Vagina (tissue), 2 donors: ENCODE data around the gene SRD5A1. TPM values are rescaled to one million over a fixed set of nuclear protein-coding genes. Genes with fewer than 3 reads are reported as not detected.
"Not testable (repeated sequence)": the region's sequence is repeated elsewhere in the genome, so short reads cannot be mapped to it uniquely, and the experiment has no call there.

ENCODE experiments used
- DNase-seq, 2 donors: peaks; one replicate each; pipeline ENCODE4 v3.0.0-alpha.2; 2017; ENCODE audit errors: extremely low spot score in 2 of 2
- H3K27ac ChIP-seq: fragments of 200-600 bp; sonication (generic); one replicate; pipeline ENCODE4 v1.5.1; 2019
- H3K27me3 ChIP-seq: fragments of 200-600 bp; sonication (generic); one replicate; pipeline ENCODE4 v1.5.1; 2019
- H3K36me3 ChIP-seq, 2 donors: fragments of 200-600 bp; sonication (generic); one replicate each; pipeline ENCODE4 v1.5.1; 2017 to 2019
- H3K4me1 ChIP-seq: fragments of 200-600 bp; sonication (generic); one replicate; pipeline ENCODE4 v1.5.1; 2019
- H3K4me3 ChIP-seq, 2 donors: fragments of 200-600 bp; sonication (generic); 1 replicate in 1 of 2; 2 replicates in 1 of 2; pipeline ENCODE4 v1.5.1; 2016 to 2019
- H3K9me3 ChIP-seq: fragments of 200-600 bp; sonication (generic); one replicate; pipeline ENCODE4 v1.5.1; 2019
- POLR2A ChIP-seq, 2 donors: fragments of 450-650 bp; IDR thresholded peaks; one replicate each; pipeline ENCODE4 v1.6.1; 2017; ENCODE audit warnings: antibody characterized with exemption in 2 of 2, mild to moderate bottlenecking in 2 of 2, moderate library complexity in 2 of 2
- POLR2AphosphoS5 ChIP-seq, 2 donors: sonication (generic); formaldehyde crosslinking; IDR thresholded peaks; one replicate each; pipeline ENCODE4 v1.9.0; 2017; ENCODE audit warnings: antibody characterized with exemption in 2 of 2, mild to moderate bottlenecking in 2 of 2, low read depth in 1 of 2; ENCODE audit not compliant: insufficient read depth in 1 of 2
- intact Hi-C: fragments of 100-400 bp; cut with DNase I; formaldehyde crosslinking; loops from one replicate; pipeline ENCODE4 v1.15.1; 2023
- total RNA-seq: library from RNA; depleted of rRNA; stranded (reverse); fragments of >200 nt; gene quantifications from one replicate; pipeline ENCODE4 v1.2.3, GENCODE V29; 2016
- TF ChIP-seq, protein P1 (sequence below), 3 experiments: fragments of 450-650 bp in 2 of 3; fragments of 200-600 bp in 1 of 3; sonication (generic) in 1 of 3; IDR thresholded peaks; one replicate each; pipeline ENCODE4 v1.5.1; 2017 to 2019; ENCODE audit warnings: antibody characterized with exemption in 3 of 3, mild to moderate bottlenecking in 2 of 3, moderate library complexity in 2 of 3

SRD5A1 gene
- total RNA-seq, 1 donor from 2014 or later = 45.4 TPM

DNA sequence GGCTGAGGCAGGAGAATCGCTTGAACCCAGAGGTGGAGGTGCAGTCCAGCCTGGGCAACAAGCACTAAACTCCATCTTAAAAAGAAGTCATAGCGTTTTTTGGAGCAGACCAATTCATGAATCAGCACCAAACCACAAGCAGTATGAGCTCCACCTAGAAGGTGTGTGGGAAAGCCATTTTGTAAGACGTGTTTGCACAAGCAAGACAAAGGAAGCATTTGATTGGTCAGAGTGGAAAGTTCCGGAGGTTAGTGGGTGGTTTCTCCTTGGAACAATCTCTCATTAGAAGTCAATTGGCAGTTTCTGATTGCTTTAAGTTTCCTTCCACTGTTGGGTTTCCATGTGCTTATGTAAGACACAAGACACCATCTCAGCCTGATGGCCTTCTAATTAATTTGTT lies 5.0 kb downstream of the SRD5A1 start:
- Histone ChIP-seq H3K27me3 (no peaks in the 10 kb centered on the region), H3K27ac (no peak overlapping the region), H3K36me3 (no peaks in the 10 kb centered on the region), H3K4me3 (no peak overlapping the region), H3K9me3 (no peaks in the 10 kb centered on the region), H3K4me1 (peaks cover 36% of the 10 kb centered on the region)
- DNase-seq = no peak
- intact Hi-C loops = no loop called here
- TF ChIP-seq, protein P1, sequence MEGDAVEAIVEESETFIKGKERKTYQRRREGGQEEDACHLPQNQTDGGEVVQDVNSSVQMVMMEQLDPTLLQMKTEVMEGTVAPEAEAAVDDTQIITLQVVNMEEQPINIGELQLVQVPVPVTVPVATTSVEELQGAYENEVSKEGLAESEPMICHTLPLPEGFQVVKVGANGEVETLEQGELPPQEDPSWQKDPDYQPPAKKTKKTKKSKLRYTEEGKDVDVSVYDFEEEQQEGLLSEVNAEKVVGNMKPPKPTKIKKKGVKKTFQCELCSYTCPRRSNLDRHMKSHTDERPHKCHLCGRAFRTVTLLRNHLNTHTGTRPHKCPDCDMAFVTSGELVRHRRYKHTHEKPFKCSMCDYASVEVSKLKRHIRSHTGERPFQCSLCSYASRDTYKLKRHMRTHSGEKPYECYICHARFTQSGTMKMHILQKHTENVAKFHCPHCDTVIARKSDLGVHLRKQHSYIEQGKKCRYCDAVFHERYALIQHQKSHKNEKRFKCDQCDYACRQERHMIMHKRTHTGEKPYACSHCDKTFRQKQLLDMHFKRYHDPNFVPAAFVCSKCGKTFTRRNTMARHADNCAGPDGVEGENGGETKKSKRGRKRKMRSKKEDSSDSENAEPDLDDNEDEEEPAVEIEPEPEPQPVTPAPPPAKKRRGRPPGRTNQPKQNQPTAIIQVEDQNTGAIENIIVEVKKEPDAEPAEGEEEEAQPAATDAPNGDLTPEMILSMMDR (IDR thresholded peaks at IDR 0.05) = no peak
- TF ChIP-seq POLR2AphosphoS5 (IDR thresholded peaks at IDR 0.05; ENCODE audit: insufficient read depth in 1 of 2, low read depth in 1 of 2) = no peak
- no peak for TF ChIP-seq POLR2A (IDR thresholded peaks at IDR 0.05)

DNA sequence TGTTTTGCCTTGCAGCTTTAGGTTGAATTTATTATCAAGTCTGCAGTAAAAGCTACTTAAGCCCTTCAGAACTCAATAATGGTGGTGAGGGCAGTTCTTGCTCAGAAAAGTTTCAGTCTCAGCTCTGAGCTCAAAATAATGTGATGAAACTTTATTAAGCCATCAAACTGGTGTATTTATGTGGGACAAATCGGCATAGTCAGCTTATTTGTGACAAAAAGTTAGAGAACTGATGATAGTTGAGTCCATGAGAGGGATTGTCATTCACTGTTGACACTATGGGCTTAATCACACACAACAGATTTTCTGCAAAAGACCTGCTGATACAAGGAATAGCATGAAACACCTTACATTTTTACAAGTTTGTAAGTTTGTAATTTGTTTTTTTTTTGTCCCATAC lies 9.4 kb downstream of the SRD5A1 start:
- H3K27me3 ChIP-seq = no peaks in the 10 kb centered on the region
- H3K36me3 ChIP-seq = no peaks in the 10 kb centered on the region
- H3K4me3 ChIP-seq = no peak overlapping the region
- intact Hi-C loops = no loop called here
- DNase-seq = no peak
- no peak overlapping the region for H3K27ac ChIP-seq
- H3K4me1 ChIP-seq = no peaks in the 10 kb centered on the region
- TF ChIP-seq POLR2AphosphoS5 (IDR thresholded peaks at IDR 0.05; ENCODE audit: insufficient read depth in 1 of 2, low read depth in 1 of 2) (no peak), POLR2A (IDR thresholded peaks at IDR 0.05) (no peak)
- TF ChIP-seq, protein P1 (IDR thresholded peaks at IDR 0.05) = no peak
- no peaks in the 10 kb centered on the region for H3K9me3 ChIP-seq

DNA sequence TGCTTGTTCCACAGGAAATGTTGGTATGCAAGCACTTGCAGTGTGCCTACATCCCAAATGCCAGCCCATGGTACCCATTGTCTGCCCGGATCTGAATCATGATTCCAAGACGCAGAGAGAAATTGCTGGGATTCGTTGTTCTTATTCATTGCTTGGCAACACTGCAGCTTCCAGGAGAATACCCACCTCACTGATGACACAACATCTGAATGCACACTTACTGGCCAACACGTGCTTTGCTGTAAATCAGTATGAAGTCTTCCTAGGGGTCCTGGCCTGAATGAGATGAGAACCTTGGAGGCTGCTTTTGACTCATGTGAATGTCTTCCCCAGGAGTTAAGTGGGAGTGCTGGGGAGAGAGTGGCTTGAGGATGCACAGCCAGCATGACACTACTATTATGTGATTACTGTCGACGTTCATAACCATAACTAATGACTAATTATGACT lies 11.6 kb downstream of the SRD5A1 start:
- DNase-seq = no peak
- no peak for TF ChIP-seq POLR2AphosphoS5 (IDR thresholded peaks at IDR 0.05; ENCODE audit: insufficient read depth in 1 of 2, low read depth in 1 of 2)
- no peak for TF ChIP-seq POLR2A (IDR thresholded peaks at IDR 0.05)
- TF ChIP-seq, protein P1 (IDR thresholded peaks at IDR 0.05) = no peak
- Histone ChIP-seq H3K4me1 (no peaks in the 10 kb centered on the region), H3K9me3 (no peaks in the 10 kb centered on the region), H3K36me3 (no peaks in the 10 kb centered on the region), H3K4me3 (no peak overlapping the region), H3K27me3 (no peaks in the 10 kb centered on the region), H3K27ac (no peak overlapping the region)
- intact Hi-C loops = no loop called here

DNA sequence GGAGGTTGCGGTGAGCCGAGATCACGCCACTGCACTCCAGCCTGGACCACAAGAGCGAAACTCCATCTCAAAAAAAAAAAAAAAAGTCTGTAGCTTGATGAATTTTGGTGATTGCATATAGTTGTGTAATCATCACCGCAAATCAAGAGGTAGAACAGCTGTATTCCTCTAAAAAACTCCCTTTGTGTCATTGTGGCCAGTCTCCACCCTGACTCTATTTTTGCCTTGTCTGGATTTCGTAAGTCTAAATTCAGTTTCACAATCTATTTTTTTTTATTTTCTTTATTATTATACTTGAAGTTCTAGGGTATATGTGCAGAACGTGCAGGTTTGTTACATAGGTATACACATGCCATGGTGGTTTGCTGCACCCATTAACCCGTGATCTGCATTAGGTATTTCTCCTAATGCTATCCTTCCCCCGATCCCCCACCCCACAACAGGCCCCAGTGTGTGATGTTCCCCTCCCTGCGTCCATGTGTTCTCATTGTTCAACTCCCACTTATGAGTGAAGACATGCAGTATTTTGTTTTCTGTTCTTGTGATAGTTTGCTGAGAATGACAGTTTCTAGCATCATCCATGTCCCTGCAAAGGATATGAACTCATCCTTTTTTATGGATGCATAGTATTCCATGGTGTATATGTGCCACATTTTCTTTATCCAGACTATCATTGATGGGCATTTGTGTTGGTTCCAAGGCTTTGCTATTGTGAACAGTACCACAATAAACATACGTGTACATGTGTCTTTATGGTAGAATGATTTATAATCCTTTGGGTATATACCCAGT lies 12.5 kb downstream of the SRD5A1 start:
- H3K9me3 ChIP-seq, intact Hi-C loops, H3K27ac ChIP-seq, H3K4me3 ChIP-seq, H3K27me3 ChIP-seq, H3K4me1 ChIP-seq, H3K36me3 ChIP-seq, DNase-seq: not testable (repeated sequence)

DNA sequence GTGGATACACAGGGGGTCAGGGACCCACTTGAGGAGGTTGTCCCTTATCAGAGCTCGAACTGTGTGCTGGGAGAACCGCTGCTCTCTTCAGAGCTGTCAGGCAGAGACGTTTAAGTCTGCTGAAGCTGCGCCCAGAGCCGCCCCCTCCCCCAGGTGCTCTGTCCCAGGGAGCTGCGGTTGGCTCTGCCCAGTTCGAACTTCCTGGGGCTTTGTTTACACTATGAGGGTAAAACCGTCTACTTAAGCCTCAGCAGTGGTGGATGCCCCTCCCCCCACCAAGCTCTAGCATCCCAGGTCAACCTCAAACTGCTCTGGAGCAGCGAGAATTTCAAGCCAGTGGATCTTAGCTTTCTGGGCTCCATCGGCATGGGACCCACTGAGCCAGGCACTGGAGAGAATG lies 15.9 kb downstream of the SRD5A1 start:
- Histone ChIP-seq H3K9me3 (no peaks in the 10 kb centered on the region), H3K27ac (no peak overlapping the region), H3K4me1 (no peaks in the 10 kb centered on the region), H3K27me3 (no peaks in the 10 kb centered on the region), H3K36me3 (no peaks in the 10 kb centered on the region), H3K4me3 (no peak overlapping the region)
- TF ChIP-seq, protein P1 (IDR thresholded peaks at IDR 0.05) = no peak
- TF ChIP-seq POLR2A (IDR thresholded peaks at IDR 0.05) (no peak), POLR2AphosphoS5 (IDR thresholded peaks at IDR 0.05; ENCODE audit: insufficient read depth in 1 of 2, low read depth in 1 of 2) (no peak)
- no peak for DNase-seq
- intact Hi-C loops = no loop called here
